ENCODE data around the gene ARSI.

Gene ARSI

GRCh38 chr5:150307617-150308426, 5.1 kb upstream of the ARSI start:
- DNase-seq (ENCODE audit: low read depth): no peak

- no peak for DNase-seq (ENCODE audit: low read depth)
These were observed 4.1 kb upstream of the ARSI start for GRCh38 chr5:150306775-150307174.

DNA sequence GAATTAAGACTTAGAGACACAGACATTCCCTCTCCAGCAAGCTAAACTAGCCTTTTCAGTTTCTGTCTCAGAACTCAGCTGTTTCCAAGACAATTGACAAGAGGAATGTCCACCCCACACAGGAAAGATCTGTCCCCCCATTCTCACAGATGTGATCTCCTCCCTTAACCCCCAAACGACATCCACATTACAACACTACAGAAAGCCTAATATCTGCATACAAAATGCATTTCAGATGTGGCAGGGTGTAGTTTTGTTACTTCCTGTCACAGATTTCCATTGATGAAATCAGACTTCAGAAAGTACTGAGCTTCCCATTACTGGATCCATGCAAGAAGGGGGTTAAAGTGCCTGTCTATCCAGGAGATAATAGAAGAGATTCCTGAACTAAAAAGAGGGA, 2.9 kb upstream of the ARSI start:
- DNase-seq (ENCODE audit: low read depth): no peak

GRCh38 chr5:150305095-150305494, 2.4 kb upstream of the ARSI start:
- DNase-seq (ENCODE audit: low read depth): no peak

DNA sequence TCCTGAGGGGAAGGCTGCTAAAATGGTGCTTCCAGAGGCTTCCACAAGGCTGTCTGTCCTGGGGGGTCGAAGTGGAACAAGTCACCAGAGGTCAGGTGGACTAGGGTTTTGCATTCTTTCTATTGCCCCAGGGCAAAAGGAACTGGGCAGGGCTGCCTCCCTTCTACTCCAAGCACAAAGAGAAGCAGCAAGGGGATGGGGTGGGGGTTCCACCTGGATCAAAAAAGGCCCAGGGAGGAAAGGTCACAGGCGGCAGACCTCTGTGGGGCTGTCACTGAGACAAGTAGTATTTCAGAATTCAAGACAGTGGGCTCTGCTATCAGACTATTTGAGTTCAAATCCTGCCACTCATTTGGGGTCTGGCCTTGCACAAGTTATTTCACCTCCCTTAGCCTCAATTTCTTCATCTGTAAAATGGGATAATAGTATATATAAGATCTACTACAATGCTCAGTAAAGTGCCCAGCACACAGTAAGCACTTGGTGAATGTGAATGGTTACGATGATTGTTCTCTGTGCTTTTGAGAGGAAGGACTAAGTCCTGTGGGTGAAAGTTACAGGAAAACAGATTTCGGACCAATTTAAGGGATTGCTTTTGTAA, 1.9 kb upstream of the ARSI start:
- no peak for DNase-seq (ENCODE audit: low read depth)

DNA sequence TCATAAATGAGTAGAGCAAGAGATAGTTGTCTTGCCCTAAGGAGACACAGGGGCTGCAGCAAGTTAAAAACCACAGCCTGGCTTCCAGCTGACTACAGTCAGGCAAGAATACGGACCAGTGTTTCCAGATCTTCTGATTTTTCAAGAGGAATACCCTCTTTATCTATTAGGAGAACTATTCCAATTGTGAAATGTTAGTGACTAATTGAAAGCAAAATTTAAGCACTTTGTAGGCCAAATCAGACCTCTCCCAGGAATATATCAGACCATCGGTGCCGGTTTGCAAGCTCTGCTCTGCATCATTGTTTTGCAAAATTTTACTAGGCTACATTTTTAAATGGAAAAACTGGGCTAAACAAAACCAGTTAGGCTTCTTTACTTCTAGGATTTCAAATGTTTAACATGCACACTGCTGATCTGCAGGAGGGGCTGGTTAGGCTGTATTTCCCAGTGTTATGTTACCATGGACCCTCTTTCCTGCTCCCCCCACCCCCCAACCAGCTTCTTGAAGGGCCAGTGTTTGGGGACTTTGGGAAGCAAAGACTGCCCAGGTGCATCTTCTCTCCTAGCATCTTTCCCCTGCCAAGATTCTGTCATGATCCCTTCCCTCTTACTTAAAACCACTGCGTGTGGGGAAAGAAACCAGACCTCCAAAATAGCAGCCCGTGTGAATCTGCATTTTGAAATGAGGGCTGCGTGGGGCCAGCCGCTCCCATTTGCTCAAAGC, 1.1 kb upstream of the ARSI start:
- peak; percentile 50 for DNase-seq (ENCODE audit: low read depth)

- no peak for DNase-seq (ENCODE audit: low read depth)
These were observed 438 bp upstream of the ARSI start for GRCh38 chr5:150303070-150303615.

DNA sequence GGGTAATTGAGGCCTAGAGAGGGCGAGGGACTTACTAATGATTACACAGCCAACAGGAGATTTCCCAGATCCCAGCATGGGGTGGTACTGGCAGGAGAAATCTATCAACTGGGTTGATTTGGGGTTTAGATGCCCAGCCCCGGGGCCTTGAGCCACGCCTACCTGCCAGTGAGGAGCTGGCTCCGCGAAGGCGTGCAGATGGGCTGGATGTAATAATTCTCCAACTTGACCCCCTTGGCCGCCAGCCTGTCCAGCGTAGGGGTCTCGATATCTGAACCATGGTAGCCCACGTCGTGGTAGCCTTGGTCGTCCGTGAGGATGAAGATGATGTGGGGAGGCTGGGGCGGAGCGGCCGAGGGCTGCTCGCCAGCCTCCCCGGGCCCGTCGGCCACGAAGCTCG, 804 bp downstream of the ARSI start:
- peak; percentile 63 for DNase-seq (ENCODE audit: low read depth)

DNA sequence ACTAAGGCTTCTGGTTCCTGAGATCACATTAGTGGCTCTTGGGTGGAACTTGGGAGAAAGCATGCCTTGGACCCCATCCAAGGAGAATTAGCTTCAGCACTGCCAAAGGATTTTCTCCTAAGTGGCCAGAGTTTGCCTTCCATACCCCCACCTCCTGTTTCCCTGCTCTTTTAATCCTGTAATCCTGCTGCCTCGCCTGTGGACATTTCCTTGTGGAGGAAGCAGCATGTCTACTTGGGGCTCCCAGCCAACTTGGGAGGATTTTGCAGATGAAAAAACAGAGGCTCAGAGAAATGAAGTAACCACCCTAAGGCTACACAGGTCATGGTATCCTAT, 1.6 kb downstream of the ARSI start:
- peak; percentile 59 for DNase-seq (ENCODE audit: low read depth)

- DNase-seq (ENCODE audit: low read depth): no peak
These were observed 2.1 kb downstream of the ARSI start for GRCh38 chr5:150300496-150301169.

GRCh38 chr5:150299571-150300327, 3.0 kb downstream of the ARSI start:
- peak; percentile 85 for DNase-seq (ENCODE audit: low read depth)

DNA sequence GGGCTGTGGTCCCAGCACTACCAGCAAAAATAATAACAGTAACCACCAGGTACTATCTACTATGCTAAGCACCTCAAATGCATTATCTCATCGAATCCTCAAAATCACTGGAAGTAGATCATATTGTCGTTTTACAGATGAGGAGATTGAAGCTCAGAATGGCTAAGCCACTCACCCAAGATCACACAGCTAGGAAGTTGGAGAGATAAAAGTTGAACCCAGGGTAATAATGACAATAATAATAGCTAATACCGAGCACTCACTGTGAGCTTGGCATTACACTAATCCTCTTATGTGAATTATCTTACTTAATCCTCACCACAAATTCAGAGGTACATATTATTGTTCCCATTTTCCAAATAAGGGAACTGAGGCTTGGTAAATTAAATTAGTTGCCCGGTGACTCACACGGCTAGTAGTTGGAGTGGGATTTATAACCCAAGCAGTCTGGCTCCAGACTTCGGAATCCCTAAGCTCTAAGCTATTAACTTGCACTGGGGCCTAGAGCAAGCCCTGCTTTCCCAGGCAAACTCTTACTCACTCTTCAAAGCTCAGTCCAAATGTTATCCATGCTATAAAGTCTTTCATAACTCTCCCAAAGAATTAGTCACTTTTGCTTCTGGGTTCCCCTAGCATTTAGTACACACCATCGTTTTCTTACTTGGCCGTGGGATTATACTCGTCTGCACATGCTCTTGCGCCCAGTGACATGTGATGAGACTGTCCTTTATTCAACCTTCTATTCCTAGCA, 3.8 kb downstream of the ARSI start:
- peak; percentile 99 for DNase-seq (ENCODE audit: low read depth)

DNA sequence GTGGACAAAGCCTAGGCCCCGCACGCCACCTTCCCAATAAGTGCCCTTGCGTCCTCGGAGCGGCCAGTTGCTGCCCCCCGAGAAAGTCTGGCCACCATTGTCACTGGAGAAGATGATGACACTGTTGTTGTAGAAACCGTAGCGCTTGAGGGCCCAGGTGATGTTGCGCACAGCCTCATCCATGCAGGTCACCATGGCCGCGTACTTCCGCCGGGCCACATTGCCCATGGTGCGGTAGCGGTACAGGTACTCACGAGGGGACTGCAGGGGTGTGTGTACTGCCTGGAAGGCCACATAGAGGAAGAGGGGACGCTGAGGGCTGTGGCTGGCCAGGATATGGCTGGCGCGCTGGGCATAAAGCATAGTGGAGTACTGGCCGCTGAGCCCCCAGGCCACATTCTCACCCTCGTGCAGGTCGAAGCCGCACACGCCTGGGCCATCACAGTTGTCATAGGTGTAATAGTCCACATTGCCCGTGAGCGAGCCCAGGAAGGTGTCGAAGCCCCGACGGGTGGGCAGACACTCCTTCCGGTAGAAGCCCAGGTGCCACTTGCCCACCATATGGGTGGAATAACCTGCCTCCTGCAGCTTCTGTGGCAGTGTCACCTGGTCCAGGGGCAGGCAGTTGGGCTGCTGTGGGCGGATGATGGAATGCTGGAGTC, 4.6 kb downstream of the ARSI start:
- no peak for DNase-seq (ENCODE audit: low read depth)

DNA sequence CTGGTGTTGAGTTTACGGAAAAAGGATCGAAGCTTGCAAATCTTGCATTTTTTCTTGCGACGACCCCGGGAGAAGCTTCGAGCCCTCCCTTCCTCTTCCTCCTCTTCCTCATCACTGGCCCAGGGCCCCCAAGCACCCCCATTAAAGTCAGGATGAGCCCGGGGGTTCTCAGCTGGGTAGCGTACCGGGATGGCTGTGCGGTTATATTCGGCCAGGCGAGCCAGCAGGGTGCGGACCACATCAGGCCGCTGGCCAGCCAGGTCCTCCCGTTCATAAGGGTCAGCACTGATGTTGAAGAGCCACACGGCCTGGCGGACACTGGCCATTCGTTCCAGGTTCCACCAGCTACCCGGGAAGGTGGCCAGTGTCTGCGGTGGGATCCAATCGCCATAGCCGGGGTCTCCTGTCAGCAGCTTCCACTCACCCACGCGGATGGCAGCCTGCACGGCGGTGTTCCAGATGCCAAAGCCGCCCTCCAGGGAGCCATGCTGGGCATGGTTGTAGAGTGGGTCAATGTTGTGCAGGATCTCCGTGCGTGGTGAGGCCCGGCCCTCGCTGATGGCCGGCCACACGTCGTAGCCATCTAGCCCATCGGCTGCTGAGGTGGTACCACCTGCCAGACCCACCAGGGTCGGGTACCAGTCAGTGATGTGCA, 5.3 kb downstream of the ARSI start:
- DNase-seq (ENCODE audit: low read depth): no peak

DNA sequence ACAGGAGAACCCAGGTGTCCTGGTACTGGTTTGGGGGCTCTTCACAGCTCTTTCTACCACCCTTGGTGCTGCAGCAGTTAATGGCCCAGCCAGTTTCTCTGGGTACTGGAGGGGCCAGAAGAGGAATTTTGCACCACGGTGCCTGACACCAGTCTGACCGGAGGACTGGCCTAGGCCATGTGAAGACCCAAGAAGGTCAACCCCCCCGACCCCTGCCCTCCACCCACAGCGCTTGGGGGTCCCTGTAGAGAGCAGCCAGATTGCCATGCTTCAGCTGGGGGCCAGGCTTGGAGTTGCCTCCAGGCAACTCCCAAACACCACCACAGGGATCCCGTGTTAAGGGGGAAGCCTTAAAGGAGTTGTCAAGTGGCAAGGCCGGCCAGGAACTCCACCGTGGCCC, 6.2 kb downstream of the ARSI start:
- no peak for DNase-seq (ENCODE audit: low read depth)

DNA sequence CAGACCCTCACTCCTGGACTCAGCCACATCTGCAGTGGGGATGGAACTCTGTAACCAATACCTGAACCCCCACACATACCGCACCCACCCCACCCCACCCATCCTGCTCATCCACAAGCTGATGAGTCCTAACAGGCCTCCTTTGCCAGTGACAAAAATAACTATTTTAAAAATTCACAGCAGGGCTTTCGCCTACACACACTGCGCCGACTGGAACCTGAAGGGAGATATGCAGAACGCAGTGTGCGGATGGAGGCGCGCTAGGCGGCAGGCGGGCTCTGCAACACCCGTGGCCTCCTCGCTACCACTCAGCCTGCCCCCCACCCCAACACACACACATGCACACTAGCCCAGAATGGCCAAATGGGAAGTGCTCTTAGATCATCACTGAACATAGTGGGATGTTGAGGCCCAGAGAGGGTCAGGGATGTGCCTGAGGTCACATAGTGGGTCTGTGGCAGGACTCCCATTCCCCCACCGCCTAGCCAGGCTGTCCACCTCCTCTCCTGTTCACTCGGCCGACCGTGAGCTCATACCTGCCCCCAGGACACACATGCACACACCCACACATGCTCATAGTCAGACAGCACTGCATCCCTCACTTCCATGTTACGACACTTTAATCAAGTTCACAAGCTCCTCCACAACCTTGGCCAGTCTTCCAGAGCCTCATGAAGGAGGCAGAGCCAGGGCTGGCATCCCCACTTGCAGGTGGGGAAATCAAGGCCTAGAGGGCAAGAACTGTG, 6.8 kb downstream of the ARSI start:
- no peak for DNase-seq (ENCODE audit: low read depth)

DNA sequence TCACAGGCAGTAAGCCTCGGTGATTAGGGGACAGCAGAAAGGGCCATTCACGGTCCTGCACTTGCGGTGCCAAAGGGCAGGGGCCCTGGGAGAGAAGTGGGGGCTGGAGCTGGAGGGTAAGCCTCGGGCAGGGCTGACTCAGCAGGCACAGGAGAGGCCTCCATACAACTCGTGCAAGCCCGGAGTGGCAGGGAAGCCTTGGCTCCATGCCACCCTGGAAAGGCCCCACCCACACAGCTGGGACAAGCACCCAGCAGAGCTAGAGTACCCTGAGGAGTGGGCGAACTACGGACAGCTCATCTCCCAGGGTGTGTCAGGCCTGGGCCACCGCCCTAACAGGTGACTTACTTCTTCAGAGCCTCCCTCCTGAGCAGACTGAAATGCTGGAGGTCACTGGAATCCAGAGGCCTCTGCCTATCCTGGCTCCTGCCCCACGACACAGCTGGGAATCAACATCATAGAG, 7.5 kb downstream of the ARSI start:
- DNase-seq (ENCODE audit: low read depth): peak; percentile 75

DNA sequence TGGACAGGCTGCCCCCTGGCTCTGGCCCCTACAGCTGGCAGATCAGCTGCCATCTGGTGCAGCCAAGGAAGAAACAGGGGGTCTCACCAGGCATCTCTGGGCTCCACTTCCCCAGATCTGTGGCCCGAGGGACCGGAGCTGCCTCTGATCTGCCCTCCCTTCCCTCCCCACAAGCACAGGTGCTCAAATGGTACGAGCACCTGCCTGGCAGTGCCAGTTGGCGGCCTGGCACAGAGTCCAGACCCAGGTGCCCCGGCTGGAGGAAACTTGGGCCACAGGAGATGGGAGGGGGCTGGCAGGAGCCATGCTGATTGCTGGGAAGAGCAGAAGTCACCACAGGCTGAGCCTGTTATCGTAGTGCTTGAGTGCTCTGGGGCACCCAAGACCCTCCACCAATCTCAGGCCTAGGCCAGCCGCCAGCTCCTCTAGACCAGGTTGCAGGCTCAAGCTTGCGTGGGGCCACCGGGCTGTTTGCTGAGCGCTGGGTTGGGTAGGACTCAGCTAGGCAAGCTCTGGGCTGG, 8.1 kb downstream of the ARSI start:
- DNase-seq (ENCODE audit: low read depth): no peak
